HuH-7.5 (cell line): ENCODE results near the gene VRK1.
"Not testable (repeated sequence)": the region's sequence is repeated elsewhere in the genome, so short reads cannot be mapped to it uniquely, and the experiment has no call there.

ENCODE experiments used
- DNase-seq: peaks from one replicate; pipeline ENCODE4 v3.0.0; 2011; ENCODE audit warnings: low spot score

Gene VRK1

GRCh38 chr14:96883974-96884373 lies 86.8 kb downstream of the VRK1 start:
- not testable (repeated sequence) for DNase-seq

DNA sequence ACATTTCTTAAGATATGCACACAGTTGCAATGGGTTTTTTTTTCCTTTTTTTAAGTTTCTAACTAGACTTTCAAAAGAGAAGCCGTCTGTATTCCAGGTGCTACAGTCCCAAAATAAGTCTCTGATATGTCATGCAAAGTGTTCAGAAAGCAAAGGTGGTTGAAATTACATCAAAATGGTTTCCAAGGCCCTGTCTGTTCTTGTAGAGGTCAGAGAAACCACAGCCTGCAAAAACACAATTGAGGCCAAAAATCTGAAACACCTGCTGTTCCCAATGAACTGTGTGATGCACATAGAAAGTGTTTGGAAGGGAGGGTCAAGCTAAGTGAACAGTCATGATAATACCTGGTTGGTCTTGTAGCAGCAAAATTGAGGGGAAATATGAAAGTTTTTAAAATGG lies 91.0 kb downstream of the VRK1 start:
- no peak for DNase-seq

GRCh38 chr14:96888593-96888992 lies 91.4 kb downstream of the VRK1 start:
- no peak for DNase-seq

DNA sequence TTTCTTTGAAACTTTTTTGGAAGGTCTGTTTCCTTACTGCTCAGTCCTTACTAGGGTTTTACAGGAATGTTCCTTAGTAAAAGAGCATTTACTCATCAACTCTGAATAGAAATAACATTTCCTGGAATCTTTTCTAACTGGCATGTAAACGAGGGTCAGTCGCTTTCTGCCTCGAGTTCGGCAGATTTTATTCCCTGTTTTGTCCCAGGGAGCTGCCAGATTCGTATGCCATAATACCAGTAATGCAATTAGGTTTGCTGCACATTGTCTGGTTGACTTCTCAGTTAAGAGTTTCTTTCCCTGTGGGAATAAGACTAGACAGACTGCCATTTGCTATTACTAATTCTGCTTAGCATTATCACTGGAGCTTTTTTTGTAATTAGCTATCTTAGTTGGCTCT lies 91.9 kb downstream of the VRK1 start:
- DNase-seq = no peak

- no peak for DNase-seq
Observed at GRCh38 chr14:96893966-96894622, 96.9 kb downstream of the VRK1 start.

GRCh38 chr14:96894966-96895365 lies 97.8 kb downstream of the VRK1 start:
- no peak for DNase-seq

DNA sequence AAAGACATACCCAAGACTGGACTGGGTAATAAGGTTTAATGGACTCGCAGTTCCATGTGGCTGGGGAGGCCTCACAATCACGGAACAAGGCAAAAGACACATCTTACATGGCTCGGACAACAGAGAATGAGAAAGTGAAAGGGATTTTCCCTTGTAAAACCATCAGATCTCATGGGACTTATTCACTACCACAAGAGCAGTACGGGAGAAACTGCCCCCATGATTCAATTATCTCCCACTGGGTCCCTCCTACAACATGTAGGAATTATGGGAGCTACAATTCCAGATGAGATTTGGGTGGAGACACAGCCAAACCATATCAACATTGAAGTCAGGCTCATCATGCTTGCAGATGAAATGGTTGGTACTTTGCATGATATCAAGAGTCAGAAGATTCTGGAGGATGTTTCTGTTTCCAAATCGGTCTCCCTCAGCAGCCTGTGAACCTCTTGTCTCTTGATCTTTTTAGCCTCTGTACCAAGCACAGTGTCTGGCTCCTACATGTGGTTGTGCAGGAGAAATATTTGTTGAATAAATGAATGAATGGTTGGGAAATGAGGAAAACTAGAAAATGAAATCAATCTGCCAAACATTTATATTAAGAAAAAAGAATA lies 98.6 kb downstream of the VRK1 start:
- DNase-seq = no peak

- no peak for DNase-seq
Observed at GRCh38 chr14:96897184-96897583, 100.0 kb downstream of the VRK1 start.

DNA sequence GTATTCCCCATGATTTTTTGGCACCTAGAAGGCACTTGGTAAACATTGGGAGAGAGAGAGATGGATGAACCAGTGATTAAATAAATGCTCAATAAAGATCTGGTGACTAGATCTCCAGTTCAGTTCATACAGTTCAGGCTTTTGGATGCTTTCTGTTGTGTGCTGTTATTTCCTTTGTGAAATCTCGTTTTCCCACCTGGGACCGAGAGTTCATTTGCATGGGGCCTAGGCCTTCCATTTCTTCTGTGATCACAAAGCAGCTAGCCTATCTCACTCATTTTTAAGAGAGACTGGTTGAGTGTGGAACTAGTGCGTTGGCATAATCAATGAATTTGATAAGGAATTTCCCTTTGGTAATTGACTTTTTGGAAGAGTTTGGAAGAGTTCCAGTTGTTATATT lies 104.0 kb downstream of the VRK1 start:
- DNase-seq = no peak

DNA sequence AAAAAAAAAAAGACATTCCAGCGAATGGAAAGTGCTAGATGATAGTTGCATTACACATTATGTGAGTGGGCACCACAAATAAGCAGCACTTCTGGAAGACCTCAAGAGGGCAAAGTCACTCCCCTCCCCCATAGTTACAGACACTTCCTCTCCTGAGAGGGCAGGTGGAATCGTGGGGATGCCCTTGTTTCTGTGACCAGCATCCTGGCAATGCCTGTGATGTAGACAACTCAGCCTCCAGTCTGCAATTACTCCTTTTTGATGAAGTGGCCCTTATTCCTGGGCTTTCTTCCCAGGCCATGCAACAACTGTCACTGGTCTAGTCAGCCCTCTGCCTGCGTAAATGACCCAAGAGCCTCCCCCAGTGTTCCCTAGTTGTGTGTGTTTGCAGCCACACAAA lies 104.8 kb downstream of the VRK1 start:
- no peak for DNase-seq

GRCh38 chr14:96903444-96904023 lies 106.4 kb downstream of the VRK1 start:
- DNase-seq = no peak

DNA sequence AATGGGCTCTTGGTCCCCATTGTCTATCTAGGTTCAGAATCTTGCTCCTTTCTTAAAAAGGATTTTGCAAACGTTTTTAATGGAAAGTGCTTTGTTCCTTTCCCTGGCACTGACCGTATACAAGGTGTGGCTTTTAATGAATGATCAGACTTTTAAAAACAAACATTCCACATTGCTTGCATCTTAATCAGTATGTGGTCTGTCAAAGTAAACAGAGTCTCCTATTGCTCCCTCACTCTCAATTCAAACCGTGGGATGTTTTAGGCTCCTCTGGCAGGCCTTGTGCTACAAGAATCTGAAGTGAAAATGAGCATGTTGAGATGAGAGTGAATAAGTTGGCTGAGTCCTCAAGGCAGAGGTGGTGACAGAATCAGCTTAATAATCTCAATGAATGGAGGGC lies 107.0 kb downstream of the VRK1 start:
- DNase-seq = no peak

DNA sequence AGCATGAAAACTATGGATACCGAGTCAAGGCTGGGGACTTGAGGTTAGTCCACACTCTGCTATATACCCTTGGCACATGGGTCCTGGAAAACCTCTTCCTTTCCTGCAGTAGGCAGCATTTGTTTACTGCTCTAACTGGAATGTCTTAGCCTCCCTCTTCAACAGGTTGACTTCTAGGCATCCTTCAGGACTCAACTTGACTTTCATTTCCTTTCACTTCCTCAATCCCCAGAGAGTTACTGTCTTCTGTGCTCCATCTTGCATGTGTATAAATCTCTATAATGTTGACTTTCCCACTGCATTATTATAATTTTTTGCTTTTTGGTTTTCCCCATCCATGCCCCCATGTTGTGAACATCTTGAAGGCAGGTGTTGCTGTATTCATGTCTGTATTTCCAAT lies 107.9 kb downstream of the VRK1 start:
- DNase-seq = no peak

DNA sequence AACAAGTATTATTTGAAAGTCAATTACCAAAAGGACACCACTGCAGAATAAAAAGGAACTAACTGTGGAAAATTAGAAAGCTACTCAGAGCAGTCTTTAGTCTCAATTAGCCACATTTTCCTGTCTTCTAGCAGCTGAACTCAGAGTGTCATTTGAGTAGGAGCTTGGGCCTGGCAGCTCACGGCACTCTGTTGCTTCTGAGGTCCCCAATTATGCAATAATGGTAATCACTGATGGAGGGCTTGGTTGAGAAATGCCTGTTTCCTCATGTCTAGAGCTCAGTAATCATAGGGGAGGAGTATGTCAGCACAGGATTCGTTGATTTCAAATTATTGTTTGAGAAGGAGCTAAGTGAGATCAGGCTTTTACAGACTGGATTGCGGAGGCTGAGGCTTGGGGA lies 108.6 kb downstream of the VRK1 start:
- DNase-seq = no peak

GRCh38 chr14:96906434-96906833 lies 109.3 kb downstream of the VRK1 start:
- no peak for DNase-seq

- no peak for DNase-seq
Observed at GRCh38 chr14:96909841-96910364, 112.7 kb downstream of the VRK1 start.

- no peak for DNase-seq
Observed at GRCh38 chr14:96911499-96912149, 114.4 kb downstream of the VRK1 start.

DNA sequence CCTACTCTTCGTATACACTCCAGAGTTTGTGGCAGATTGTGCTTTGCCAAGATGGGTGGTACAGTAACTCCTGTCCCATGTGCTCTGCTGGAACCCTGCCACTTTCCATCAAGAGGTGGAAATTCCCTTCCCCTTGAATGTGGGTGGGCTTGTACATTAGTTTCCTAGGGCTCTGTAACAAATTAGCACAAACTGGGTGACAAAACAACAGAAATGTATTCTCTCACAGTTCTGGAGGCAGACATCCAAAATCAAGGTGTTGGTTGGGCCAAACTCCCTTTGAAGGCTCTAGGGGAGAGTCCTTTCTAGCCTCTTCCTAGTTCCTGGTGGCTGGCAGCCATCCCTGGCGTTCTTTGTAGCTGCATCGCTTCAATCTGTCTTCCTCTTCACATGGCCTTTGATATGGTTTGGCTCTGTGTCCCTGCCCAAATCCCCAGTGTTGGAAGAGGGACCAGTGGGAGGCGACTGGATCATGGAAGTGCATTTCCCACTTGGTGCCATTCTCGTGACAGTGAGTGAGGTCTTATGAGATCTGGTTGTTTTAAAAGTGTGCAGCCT lies 117.5 kb downstream of the VRK1 start:
- DNase-seq = no peak

DNA sequence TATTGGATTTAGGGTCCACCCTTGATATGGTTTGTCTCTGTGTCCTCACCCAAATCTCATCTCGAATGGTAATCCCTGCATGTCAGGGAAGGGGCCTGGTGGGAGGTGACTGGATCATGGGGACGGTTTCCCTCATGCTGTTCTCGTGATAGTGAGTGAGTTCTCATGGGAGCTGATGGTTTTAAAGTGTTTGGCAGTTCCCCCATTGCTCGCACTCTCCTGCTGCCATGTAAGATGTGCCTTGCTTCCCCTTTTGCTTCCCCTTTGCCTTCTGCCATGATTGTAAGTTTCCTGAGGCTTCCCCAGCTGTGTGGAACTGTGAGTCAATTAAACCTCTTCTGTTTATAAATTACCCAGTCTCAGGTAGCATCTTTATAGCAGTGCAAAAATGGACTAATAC lies 118.3 kb downstream of the VRK1 start:
- no peak for DNase-seq

- no peak for DNase-seq
Observed at GRCh38 chr14:96916751-96917150, 119.6 kb downstream of the VRK1 start.

GRCh38 chr14:96917442-96917963 lies 120.3 kb downstream of the VRK1 start:
- DNase-seq = no peak

DNA sequence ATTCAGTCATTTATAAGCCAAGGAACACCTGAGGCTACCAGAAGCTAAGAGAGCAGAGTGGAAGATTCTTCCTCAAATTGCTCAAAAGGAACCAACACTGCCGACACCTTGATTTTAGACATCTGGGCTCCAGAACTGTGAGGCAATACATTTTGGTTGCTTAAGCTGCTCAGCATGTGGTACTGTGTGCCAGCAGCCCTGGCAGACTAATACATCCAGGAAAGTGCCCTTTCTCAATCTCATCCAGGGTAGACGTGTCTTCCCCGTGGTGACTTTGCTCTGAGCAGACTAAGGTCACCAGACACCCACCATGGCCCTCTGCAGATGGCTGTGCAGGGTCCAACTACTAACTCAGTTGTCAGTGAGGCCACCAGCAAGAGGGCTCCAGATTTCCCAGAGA lies 122.8 kb downstream of the VRK1 start:
- no peak for DNase-seq

- DNase-seq = no peak
Observed at GRCh38 chr14:96920820-96921219, 123.6 kb downstream of the VRK1 start.
